ELF-1 (cell line): ENCODE results near the gene LRPAP1.
"Not testable (repeated sequence)": the region's sequence is repeated elsewhere in the genome, so short reads cannot be mapped to it uniquely, and the experiment has no call there.

Experiments used
- DNase-seq: peaks from one replicate; pipeline ENCODE4 v3.0.0-alpha.2; 2016; ENCODE audit warnings: low read depth, low spot score

LRPAP1 gene, protein sequence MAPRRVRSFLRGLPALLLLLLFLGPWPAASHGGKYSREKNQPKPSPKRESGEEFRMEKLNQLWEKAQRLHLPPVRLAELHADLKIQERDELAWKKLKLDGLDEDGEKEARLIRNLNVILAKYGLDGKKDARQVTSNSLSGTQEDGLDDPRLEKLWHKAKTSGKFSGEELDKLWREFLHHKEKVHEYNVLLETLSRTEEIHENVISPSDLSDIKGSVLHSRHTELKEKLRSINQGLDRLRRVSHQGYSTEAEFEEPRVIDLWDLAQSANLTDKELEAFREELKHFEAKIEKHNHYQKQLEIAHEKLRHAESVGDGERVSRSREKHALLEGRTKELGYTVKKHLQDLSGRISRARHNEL

DNA sequence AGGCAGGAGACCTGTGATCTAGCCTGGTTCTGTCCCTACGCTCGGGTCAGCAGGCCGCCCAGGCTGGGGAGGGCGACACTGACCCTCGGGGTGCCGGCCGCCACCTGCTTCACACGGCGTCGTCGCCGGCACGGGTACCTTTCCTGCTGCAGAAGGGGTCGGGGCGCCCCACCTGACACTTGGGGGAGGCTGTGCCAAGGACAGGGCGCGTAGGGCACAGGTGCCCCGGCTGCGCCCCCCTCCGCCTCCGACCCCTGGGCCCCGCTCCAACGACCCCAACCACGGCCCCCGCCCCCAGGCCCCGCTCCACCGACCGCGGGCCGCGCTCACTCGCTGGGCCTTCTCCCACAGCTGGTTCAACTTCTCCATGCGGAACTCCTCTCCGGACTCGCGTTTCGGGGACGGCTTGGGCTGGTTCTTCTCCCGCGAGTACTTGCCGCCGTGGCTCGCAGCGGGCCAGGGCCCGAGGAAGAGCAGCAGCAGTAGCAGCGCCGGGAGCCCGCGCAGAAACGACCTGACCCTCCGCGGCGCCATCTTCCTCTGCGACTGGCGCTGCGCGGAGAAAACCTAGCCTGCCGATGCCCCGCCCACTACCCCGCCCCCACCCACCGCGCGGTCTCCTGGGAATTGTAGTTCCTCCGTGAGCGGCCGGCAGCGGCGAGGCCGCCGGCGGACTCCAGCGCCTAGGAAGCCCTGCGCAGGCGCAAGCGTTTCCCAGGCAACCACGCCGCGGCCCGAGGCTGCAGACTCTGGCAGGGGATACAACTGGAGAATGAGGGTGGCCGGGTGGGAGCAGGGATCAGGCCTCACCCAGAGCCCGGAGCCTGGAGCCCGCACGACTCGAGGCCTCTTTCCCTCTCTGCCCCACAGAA is at the start of gene LRPAP1:
TSS of gene LRPAP1 (minus strand) at position 544 of the 872 bp plus-strand sequence. CDS start at position 534, 10 bp downstream.
- DNase-seq: peak; percentile 95

DNA sequence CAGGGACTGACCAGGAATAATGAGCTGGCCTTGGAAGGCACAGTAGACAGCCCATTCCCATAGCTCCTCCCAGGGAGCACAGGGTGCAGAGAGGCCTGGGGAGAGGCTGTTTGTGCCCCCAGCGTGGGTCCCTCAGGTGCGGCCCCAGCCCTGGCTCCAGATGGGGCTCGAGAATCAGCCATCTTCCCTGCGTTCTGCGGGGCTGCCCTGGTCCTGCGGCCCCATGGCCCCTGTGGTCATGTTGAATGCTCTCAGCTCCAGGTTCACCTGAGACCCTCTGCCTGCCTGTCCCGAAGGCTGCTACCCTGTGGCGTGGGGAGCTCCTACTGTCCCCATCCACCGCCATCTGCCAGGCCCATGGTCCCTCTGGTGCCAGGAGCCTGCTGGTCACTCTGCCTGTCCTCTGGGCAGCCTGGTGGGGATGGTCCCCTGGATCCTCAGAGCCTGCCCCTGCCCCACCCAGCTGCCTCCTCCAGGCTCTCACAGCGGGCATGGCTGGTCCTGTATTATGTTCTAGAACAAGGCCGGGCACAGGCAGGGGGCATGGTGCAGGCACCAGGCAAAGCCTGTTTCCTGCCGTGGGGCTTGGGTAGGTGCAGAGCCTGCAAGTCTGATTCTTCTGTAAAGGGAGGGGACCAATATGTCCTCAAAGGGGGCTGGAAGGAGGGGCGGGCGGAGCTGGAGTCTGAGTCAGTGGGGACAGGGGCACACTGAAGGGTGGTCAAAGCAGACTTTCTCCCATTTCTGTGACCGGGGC is 49.3 kb upstream of the LRPAP1 start:
- DNase-seq: not testable (repeated sequence)

DNA sequence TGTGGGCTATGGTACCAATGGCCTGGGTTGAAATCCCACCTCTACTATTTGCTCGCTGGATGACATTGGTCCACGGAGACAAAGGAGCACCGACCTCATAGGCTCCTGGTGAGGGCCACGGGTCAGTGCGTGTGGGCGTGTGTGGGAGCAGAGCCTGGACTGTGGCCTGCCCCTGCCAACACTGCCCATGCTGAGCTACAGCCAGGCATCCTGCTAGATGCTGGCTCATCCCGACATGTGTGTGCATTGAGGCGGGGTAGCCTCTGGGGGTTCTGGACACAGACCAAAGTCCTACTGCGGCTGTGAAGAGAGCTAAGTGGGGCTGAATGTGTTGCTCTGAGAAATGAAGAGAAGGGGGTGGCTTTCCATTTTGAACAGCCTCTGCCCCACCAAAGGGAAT is 48.6 kb upstream of the LRPAP1 start:
- not testable (repeated sequence) for DNase-seq

DNA sequence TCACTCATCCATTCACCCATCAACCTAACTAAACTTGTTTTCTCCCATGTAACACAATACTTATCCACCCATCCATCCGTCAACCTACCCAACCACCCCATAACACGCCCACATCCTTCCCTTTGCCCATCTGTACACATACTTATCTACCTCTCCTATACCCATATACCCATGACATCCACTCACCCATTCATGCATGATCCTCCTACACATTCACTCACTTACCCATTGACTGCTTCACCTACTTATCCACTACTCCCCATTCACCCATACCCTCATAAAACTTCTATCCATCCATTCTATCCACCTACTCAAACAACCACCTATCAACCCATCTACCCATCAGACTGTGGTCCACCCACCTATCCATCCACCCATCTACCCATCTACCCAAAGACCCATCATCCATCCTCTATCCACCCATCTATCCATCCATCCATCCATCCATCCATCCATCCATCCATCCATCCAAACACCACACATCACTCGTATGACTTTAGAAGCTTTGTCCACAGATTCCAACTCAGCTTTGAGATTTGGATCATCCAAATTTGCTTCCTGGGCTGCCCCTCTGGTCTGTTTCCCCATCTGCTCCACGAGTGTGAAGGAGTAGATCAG is 46.4 kb upstream of the LRPAP1 start:
- DNase-seq: not testable (repeated sequence)

DNA sequence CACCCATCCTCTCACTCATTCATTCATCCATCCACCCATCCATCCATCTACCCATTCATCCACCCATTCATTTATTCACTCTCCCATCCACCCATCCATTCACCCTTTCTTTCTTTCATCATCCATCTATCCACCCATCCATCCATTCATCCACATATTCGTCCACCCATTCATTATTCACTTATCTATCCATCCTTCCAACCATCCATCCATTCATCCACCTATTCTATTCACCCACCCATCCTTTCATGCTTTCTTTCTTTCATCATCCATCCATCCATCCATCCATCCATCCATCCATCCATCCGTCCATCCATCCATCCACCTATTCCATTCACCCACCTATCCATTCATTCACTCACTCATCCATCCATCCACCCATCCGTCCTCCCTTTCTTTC is 45.8 kb upstream of the LRPAP1 start:
- not testable (repeated sequence) for DNase-seq

DNA sequence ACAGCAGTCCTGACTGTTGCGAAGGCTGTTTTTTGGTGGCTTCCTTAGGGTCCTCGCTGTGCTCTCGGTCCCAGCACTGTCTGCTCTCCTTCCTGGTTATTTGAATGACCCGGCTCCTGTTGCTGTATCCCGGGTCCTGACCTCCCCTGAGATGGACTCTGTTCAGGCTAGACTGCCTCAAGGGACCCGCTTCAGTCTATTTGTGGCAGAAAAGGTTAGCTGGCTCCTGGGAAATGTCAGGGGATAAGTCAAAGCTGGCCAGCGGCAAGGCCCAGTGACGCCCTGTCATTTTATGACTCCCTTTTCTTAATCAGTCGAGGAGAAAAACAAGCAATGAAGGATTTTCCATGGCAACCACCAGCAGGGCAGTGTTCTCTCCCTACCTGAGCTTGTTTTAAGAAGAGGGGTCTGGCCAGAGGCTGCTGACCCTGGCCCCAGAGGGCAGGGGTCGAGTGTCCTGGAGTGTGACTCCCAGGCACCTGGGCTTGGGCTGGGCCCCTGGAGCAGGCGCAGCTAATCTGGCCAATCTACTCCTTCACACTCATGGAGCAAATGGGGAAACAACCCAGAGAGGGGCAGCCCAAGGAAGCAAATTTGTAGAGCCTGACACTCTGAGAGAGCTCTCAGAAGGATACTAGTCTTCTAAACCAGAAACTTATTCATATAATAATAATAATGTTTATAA is 45.1 kb upstream of the LRPAP1 start:
- DNase-seq: not testable (repeated sequence)

DNA sequence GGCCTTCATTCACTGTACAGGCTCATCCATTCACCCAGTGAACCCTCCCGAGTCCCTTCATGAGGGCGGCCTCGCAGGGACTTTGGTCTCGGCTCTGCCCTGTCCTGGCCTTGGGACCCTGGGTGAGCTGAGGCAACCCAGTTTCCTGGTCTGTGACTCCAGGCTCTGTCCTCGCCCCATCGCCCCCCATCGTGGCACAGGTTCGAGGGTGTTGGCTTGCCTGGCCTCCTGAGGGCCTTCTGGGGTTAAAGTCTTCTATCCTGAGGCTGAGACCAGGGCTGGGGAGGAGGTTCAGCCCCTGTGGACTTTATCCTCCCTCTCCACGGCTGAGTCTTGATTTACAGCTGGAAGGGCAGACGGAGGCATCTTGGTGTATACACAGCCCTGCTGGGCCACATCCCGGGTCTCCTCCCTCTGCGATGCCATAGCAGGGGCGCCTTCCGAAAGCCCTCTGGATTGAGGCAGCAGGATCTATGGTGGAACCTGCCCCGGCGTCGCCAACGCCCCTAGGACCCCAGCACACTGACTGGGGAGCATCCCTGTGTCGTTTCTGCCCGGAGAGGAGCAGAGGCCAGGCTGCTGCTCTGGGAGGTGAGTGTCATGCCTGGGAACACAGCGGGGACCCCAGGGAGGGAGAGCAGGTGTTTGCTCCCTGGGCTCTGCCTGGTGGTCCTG is 44.4 kb upstream of the LRPAP1 start:
- DNase-seq: not testable (repeated sequence)

DNA sequence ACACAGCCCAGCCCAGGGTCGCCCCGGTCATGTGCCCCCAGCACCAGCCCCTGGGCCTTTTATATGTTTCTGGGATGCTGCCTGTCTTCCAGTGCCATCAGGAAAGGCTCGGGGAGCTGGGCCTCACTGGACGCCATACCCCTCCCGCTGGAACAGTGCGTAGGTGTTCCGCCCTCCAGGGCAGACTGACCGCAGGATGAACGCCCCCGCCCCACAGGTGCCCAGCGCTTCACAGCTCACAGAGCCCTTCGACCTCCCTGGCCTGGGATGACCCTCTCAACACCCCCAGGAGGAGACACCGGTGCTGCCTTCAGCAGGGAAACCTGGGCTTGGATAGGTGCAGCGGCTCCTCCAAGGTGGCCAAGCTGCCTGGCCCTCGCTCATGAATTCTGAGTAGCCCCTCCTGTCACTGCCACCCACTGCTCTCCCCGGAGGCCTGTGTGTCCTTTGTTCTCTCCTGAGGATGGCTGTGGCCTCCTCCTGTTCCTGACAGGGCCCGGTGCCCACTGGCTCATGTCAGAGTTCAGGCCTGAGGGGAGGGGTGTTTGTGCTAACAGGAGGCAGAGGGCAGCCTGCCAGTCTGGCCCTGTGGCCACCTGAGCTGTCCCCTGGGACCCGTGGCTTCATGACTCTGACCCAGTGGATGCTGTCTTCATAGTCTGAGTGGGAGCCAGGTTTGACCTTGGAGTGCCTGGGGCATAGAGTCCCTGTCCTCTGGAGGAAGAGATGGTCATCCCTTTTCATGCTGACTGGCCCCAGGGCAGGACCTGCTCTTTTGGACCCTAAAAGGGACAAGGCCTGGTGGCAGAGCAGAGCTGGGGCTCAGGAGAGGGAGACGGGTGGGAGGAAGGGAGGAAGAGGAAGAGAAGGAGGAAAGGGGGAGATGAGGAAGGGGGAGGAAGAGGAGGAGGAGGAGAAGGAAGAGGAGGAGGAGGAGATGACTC is 43.5 kb upstream of the LRPAP1 start:
- DNase-seq: not testable (repeated sequence)

DNA sequence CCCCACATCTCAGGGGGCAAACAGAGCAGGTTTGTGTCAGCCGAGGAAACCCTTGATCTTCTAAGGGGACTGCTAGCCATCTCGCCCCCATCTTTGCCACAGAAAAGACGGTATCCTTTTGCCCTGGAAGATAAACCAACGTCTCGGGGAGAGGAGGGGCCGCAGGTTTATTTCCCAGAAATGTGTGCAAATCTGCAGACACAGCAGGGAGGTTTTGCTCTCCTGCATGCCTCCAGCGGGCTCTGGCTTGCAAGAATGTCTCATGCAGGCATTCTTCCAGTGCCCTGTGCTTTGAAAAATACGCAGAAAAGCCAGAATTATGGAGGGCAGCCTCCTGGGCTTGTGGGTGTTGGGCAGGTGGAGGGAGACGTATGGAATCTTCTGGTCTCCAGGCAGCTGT is 42.6 kb upstream of the LRPAP1 start:
- not testable (repeated sequence) for DNase-seq

DNA sequence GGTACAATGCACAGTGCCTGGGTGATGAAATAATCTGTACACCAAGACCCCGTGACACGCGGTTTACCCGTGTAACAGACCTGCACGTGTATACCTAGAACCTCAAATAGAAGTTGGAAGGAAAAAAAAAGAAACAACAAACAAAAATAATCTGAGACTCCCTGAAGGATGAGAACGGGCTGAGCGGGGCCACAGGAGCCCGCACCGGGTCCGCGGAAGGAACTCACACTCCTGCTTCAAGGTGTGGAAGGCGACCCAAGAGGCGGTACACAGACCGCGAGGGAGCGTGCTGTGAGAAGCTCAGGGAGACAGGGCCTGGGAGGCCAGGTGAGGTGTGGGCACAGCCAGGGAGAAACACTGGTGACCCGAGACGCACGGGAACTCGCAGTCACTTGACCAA is 42.1 kb upstream of the LRPAP1 start:
- DNase-seq: not testable (repeated sequence)

DNA sequence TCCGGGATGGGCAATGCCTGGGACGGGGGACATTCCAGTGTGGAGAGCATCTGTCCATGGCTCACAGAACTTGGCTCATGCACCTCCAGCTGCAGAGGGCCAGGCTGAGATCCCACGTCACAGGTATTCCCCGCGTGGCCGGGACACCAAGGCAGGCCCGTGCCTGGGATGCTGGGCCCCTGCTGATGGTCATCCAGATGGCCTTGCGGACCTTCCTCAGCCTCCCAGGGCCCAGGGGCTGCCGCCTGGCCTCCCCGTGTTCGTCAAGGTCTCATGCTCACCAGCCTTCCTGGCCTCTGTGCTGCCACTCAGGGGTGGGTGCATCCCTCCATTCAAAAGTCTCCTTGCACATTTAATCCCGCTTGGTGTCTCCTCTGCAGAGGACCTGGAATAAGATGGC is 40.9 kb upstream of the LRPAP1 start:
- no peak for DNase-seq

DNA sequence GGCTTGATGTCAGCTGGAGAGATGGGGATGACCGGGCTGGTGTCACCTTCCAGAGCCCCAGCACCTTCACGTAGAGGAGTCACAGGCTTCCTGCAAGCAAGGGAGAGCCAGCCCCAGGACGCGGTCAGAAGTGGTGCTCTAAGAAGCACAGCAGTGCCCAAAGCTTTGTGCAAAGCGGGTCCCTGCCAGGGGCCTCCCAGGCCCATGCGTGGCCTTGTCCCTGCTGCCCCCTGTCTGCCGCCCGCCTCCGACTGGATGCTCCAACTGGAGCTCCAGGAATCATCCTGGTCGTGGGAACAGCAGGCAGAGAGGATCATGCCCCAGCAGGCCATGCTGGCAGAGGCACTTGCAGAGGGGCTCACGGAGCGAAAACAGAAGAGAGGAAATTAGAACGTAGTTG is 40.1 kb upstream of the LRPAP1 start:
- no peak for DNase-seq

DNA sequence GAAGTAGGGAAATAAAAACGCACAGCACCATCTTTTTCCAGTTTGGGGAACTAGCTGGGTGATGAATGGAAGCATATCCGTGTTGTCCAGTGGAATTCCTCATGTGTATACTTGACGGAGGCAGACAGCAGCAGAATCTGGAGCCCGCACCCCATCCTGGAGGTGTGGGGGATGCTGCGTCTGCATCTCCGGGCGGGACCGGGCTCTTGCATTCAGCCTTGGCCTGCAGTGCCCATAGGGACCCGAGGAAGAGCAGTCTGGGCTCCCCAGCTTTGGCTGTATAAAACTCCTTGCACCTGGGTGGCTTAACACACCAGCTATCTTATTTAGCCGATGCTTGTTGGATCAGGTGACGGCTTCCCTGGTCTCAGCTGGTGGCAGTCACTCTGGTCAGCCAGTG is 39.7 kb upstream of the LRPAP1 start:
- DNase-seq: no peak

DNA sequence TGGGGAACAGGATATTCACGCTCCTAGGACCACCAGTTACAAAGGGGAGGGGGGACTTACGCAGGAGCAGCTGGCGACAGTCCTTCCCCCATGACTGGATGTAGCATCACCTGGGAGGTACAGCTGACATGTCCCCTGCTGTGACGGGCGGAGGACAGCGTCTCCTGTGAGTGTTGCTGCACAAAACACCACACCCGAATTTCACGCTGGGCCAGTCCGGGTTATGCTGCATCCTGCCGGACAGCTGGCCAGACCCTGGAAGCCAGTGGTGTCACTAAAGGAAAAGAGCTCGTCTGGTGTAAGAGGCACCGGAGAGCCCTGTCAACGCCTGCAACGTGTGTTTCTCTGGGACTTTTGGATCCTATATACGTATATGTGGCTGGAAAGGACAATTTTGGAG is 38.7 kb upstream of the LRPAP1 start:
- DNase-seq: not testable (repeated sequence)

DNA sequence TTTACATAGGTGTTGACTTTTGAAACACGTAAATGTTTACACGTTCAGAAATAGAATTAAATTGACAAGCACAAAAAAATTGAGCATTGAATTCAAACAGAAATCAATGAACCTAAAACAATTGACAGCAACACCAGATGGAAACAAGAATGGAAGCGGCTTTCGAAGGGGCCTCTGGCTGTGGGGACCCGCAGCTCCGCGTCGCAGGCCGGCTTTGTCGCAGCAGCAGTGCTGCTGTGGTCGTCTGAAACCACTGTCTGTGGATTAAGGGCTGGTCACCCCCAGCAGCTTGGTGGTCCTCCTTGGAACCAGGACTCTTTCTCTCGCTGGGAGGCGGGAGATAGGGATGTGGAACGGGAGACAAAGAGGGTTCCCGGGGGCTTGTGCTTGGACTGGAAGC is 37.4 kb upstream of the LRPAP1 start:
- DNase-seq: not testable (repeated sequence)

DNA sequence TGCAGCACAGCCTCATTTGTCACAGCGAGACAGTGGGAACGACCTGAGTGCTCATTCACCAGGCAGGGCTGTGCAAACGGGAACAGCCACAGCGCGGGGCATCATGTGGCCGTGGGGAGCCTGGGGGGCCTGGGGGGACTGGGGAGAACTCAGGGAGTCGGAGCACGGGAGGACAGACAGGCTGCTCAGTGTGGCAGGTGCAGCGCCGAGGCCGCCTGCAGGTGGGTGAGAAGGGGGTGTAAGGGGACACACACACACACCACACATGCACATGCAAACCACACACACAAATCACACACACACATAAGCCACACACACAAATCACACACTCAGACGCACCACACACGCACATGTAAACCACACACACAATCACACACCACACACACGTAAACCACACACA is 34.5 kb upstream of the LRPAP1 start:
- not testable (repeated sequence) for DNase-seq

DNA sequence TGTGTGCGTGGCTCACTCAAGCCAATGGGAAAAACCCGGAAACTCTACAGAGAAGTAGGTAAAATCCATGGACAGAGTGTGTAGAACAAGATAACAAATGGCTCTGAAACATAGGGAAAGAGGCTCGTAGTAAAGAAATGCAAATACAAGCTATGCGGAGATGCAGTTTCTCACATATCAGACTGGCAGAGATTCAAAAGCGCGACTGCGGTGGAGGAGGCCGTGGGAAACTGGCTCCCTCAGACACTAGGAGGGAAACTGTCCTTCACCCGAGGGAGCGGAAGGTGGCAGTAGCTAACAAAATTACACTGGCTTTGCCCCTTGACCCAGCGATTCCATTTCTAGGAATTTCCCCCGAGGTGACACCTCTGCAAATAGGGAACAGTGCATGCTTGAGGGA is 34.1 kb upstream of the LRPAP1 start:
- DNase-seq: not testable (repeated sequence)

DNA sequence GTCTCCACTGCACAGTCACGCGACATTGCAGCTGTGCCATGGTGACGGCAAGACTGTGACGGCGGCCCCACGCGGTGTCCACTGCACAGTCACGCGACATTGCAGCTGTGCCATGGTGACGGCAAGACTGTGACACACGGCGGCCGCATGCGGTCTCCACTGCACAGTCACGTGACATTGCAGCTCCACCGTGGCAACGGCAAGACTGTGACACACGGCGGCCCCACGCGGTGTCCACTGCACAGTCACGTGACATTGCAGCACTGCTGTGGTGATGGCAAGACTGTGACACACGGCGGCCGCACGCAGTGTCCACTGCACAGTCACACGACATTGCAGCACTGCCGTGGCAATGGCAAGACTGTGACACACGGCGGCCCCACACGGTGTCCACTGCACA is 32.7 kb upstream of the LRPAP1 start:
- not testable (repeated sequence) for DNase-seq

DNA sequence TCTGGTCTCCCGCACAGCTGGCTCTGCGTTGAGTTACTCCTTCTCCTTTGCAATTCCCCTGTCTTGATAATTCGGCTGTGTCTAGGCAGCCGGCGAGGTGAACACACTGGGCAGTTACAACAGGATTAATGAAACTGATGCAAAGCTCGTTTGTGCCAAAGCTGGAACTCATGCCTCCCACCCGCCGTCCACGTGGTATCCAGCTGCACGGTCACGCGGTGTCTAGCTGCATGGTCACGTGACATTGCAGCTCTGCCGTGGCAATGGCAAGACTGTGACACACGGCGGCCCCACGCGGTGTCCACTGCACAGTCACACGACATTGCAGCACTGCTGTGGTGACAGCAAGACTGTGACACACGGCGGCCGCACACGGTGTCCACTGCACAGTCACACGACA is 31.2 kb upstream of the LRPAP1 start:
- DNase-seq: no peak
